HG03097 (cell line): Measurements from ENCODE around the gene ALPG.
"Not testable (repeated sequence)": the region's sequence is repeated elsewhere in the genome, so short reads cannot be mapped to it uniquely, and the experiment has no call there.

Experiments
- ATAC-seq: cut with Tn5 transposase; IDR thresholded peaks from one replicate; pipeline ENCODE4 v1.9.1; 2021; ENCODE audit not compliant: unreplicated experiment, low FRiP score

Gene ALPG

GRCh38 chr2:232406556-232407310, at the start of gene ALPG:
ALPG (plus strand) TSS chr2:232406844; CDS start chr2:232406895, 51 bp downstream.
- ATAC-seq: no peak

GRCh38 chr2:232361646-232362045, 45.0 kb upstream of the ALPG start:
- ATAC-seq: no peak

- no peak for ATAC-seq
Observed at GRCh38 chr2:232362174-232362900, 44.3 kb upstream of the ALPG start.

- ATAC-seq: not testable (repeated sequence)
Observed at GRCh38 chr2:232363064-232363783, 43.4 kb upstream of the ALPG start.

- no peak for ATAC-seq
Observed at GRCh38 chr2:232363784-232364615, 42.6 kb upstream of the ALPG start.

- ATAC-seq: not testable (repeated sequence)
Observed at GRCh38 chr2:232364806-232365594, 41.6 kb upstream of the ALPG start.

GRCh38 chr2:232365621-232366321, 40.9 kb upstream of the ALPG start:
- ATAC-seq: no peak

GRCh38 chr2:232366461-232366860, 40.2 kb upstream of the ALPG start:
- not testable (repeated sequence) for ATAC-seq

- ATAC-seq: no peak
Observed at GRCh38 chr2:232367016-232367415, 39.6 kb upstream of the ALPG start.

- ATAC-seq: no peak
Observed at GRCh38 chr2:232367591-232368233, 38.9 kb upstream of the ALPG start.

GRCh38 chr2:232368311-232368731, 38.3 kb upstream of the ALPG start:
- ATAC-seq: no peak

- ATAC-seq: no peak
Observed at GRCh38 chr2:232369126-232369951, 37.3 kb upstream of the ALPG start.

- not testable (repeated sequence) for ATAC-seq
Observed at GRCh38 chr2:232370007-232370406, 36.6 kb upstream of the ALPG start.

- ATAC-seq: no peak
Observed at GRCh38 chr2:232372231-232373208, 34.1 kb upstream of the ALPG start.

- no peak for ATAC-seq
Observed at GRCh38 chr2:232374356-232374755, 32.3 kb upstream of the ALPG start.

- ATAC-seq: no peak
Observed at GRCh38 chr2:232375164-232375563, 31.5 kb upstream of the ALPG start.
